ENCODE measurements around the gene POLR3G. TPM values are rescaled to one million over a fixed set of nuclear protein-coding genes. Genes with fewer than 3 reads are reported as not detected.

Gene POLR3G
- total and polyA plus RNA-seq, 2 donors from 2014 or later, result 1.0 to 1.5 TPM

DNA sequence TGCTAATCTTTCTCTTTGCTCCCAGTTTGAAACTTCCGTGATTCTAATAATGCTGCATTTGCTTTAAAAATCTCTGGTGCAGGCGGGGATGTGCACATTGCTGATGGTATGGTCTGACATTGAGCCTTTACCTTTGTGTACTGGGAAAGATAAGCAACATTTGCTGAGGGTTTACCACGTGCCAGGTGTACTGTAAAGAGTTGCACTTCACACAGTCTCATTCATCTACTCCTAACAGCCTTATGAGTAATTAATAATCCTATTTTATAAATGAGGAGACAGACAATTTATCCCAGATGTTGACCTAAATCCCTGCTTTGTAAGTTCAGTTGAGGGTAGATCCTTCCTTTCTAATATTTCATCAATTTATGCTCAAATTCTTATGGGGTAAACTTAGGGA, 83.2 kb downstream of the POLR3G start:
- Histone ChIP-seq H3K9me3 (ENCODE audit: control insufficient read depth in 2 of 3, insufficient read depth in 1 of 3, low read length in 3 of 3) (no peaks in the 10 kb centered on the region), H3K36me3 (ENCODE audit: control insufficient read depth in 2 of 3, insufficient read depth in 3 of 3, low read length in 3 of 3) (no peaks in the 10 kb centered on the region), H3K4me3 (ENCODE audit: low read length in 3 of 3) (peak overlapping the region in 2 of 3 donors; percentile 46 to 75), H3K9ac (ENCODE audit: low read length in 3 of 3) (peak overlapping the region in 1 of 3 donors; percentile 16), H3K4me1 (ENCODE audit: control insufficient read depth in 2 of 3, insufficient read depth in 2 of 3, low read depth in 1 of 3, low read length in 3 of 3) (peaks cover 0 to 4% (median 0%) of the 10 kb centered on the region in 3 donors), H3K27ac (ENCODE audit: low read depth in 2 of 2, low read length in 2 of 2) (no peak overlapping the region), H3K27me3 (ENCODE audit: control insufficient read depth, insufficient read depth, low read length) (peaks cover 8% of the 10 kb centered on the region)
- DNase-seq, result peak in 1 of 5 donors; percentile 6
- FAIRE-seq, result no peak
- TF ChIP-seq, protein P1, sequence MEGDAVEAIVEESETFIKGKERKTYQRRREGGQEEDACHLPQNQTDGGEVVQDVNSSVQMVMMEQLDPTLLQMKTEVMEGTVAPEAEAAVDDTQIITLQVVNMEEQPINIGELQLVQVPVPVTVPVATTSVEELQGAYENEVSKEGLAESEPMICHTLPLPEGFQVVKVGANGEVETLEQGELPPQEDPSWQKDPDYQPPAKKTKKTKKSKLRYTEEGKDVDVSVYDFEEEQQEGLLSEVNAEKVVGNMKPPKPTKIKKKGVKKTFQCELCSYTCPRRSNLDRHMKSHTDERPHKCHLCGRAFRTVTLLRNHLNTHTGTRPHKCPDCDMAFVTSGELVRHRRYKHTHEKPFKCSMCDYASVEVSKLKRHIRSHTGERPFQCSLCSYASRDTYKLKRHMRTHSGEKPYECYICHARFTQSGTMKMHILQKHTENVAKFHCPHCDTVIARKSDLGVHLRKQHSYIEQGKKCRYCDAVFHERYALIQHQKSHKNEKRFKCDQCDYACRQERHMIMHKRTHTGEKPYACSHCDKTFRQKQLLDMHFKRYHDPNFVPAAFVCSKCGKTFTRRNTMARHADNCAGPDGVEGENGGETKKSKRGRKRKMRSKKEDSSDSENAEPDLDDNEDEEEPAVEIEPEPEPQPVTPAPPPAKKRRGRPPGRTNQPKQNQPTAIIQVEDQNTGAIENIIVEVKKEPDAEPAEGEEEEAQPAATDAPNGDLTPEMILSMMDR (IDR thresholded peaks at IDR 0.05; ENCODE audit: borderline replicate concordance, extremely low read depth, insufficient read depth), result no peak
- intact Hi-C loops (cut with DNase I), result no loop called here

DNA sequence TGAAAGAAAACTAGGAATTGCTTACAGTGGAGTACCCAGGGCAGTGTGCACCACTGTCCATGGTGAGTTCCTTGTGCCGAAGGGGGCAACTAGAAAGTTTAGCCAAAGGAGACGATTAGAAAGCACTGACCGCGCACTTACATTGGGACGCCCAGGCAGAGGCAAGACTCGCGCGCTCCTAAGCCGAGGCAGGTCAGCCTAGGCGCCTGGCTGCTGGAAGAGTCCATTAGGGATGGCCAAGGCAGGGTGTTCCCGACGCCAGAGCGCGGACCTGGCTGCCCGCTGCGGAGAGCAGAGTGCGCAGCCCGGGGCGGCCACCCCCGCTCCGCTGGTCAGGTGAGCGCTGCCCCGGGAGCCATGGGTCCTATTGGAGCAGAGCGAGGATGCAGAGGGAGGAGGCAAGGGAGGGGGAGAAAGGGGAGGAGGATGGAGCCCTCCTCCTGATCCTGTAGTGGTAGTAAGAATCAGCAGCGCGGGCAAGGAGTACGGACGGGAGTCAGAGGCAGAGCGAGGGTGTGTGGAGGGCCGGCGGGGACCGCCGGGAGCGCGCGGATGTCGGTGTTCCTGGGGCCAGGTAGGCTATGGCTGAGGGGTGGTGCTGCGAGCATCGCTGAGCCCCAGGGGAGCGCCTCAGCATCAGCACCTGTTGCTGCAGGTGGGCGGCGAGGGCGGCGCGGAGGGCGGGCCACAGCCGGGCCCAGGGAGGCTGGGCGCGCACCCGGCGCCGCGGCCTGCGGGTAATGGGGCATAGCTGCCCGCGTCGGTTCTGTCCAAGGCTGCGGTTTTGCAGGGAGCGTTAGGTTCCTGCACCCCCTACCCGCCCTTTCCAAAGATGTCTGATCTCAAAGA, 83.9 kb downstream of the POLR3G start, which contains the start of gene ADGRV1:
Gene ADGRV1 (plus strand): TSS at position 454 of the 849 bp plus-strand sequence. CDS start 99 bp downstream, at position 553.
- peak; percentile 92 to 97 (median 96) for DNase-seq
- no peaks in the 10 kb centered on the region for H3K9me3 ChIP-seq (ENCODE audit: control insufficient read depth in 2 of 3, insufficient read depth in 1 of 3, low read length in 3 of 3)
- intact Hi-C loops (cut with DNase I), result no loop called here
- no peaks in the 10 kb centered on the region for H3K36me3 ChIP-seq (ENCODE audit: control insufficient read depth in 2 of 3, insufficient read depth in 3 of 3, low read length in 3 of 3)
- H3K4me3 ChIP-seq (ENCODE audit: low read length in 3 of 3), result peak within 1 kb of the TSS; percentile 50 to 75 (median 62)
- peaks cover 8% of the 10 kb centered on the region for H3K27me3 ChIP-seq (ENCODE audit: control insufficient read depth, insufficient read depth, low read length)
- H3K27ac ChIP-seq (ENCODE audit: low read depth in 2 of 2, low read length in 2 of 2), result no peak within 1 kb of the TSS
- TF ChIP-seq, protein P1 (IDR thresholded peaks at IDR 0.05; ENCODE audit: borderline replicate concordance, extremely low read depth, insufficient read depth), result peak; percentile 5
- H3K9ac ChIP-seq (ENCODE audit: low read length in 3 of 3), result peak within 1 kb of the TSS in 2 of 3 donors; percentile 29 to 56
- no peak for FAIRE-seq
- peaks cover 0 to 4% (median 0%) of the 10 kb centered on the region in 3 donors for H3K4me1 ChIP-seq (ENCODE audit: control insufficient read depth in 2 of 3, insufficient read depth in 2 of 3, low read depth in 1 of 3, low read length in 3 of 3)

DNA sequence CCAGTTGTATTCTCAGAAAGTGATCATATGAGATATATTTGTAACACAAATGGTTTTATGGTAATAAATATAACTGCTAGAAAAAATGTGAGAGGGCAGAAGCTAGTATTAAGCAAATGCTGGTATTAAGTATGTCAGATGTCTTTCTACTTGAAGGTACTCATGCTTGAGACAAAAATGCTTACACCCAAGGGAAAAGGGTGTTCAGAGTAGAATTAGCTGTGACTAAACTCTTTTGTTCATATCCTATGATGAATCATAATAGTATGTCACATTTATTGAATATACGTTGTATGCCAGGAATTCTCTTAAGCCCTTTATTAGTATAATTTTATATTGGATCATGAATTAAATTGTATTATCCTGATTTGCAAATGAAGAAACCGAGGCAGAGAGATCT, 86.1 kb downstream of the POLR3G start:
- H3K27me3 ChIP-seq (ENCODE audit: control insufficient read depth, insufficient read depth, low read length), result peaks cover 8% of the 10 kb centered on the region

More for the DNA sequence above, 86.1 kb downstream of the POLR3G start:
- no peak overlapping the region for H3K4me3 ChIP-seq (ENCODE audit: low read length in 3 of 3)
- H3K9me3 ChIP-seq (ENCODE audit: control insufficient read depth in 2 of 3, insufficient read depth in 1 of 3, low read length in 3 of 3), result no peaks in the 10 kb centered on the region
- intact Hi-C loops (cut with DNase I), result no loop called here
- H3K27ac ChIP-seq (ENCODE audit: low read depth in 2 of 2, low read length in 2 of 2), result no peak overlapping the region
- H3K36me3 ChIP-seq (ENCODE audit: control insufficient read depth in 2 of 3, insufficient read depth in 3 of 3, low read length in 3 of 3), result no peaks in the 10 kb centered on the region
- no peak for DNase-seq
- no peak overlapping the region for H3K9ac ChIP-seq (ENCODE audit: low read length in 3 of 3)
- H3K4me1 ChIP-seq (ENCODE audit: control insufficient read depth in 2 of 3, insufficient read depth in 2 of 3, low read depth in 1 of 3, low read length in 3 of 3), result peaks cover 0 to 4% (median 0%) of the 10 kb centered on the region in 3 donors
- TF ChIP-seq, protein P1 (IDR thresholded peaks at IDR 0.05; ENCODE audit: borderline replicate concordance, extremely low read depth, insufficient read depth), result no peak
- FAIRE-seq, result no peak

Measured in kidney (tissue), 14 donors.